GM19239 (cell line): ENCODE results near the gene SATL1.
"Not testable (repeated sequence)": the region's sequence is repeated elsewhere in the genome, so short reads cannot be mapped to it uniquely, and the experiment has no call there.

Experiments
- DNase-seq: peaks from one replicate; pipeline ENCODE4 v3.0.0; 2011; ENCODE audit warnings: low spot score; ENCODE audit not compliant: insufficient read length
- FAIRE-seq: peaks from 2 replicates; lab custom pipeline; 2011; peaks lifted over from hg19 to GRCh38; lab: Jason Lieb, UNC

SATL1 gene

DNA sequence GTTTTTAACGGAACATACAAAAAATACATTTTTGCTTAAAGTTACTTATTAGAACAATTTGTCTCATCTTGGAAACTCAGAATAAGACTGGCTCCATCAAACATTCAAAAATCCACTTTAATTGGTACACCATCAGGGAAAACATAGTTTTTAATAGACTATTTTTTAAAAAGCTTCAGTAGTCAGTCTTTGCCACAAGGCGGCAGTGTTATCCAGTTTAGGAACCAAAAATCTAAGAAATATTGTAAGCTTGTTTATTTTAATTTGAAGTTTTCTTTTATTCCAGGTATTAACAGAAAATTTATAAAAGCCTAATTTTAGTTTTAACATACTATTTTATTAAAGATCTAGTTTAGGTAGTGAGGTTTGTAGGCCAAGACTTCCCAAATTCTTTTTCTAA, 132.2 kb downstream of the SATL1 start:
- DNase-seq (no peak), FAIRE-seq (peak; percentile 60)

DNA sequence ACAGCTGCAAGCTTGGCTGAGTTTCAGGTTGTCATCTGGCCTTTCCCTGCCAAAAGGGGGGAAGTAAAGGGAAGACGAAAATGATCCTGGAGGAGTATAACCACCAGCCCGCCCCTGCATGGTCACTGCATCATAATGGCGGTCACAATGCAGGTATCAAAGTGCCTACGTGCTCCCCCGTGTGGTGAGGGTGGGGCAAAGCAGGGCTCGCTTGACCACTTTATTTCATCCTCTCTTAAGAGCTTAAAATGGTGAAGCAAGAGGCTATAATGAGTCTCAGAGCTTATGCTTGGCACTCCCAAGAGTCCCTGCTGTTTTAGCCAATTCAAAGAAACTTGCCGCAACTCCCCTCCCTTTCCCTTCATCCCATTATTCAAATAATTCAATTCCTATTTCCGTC, 134.3 kb downstream of the SATL1 start:
- FAIRE-seq (no peak), DNase-seq (no peak)

GRCh38 chrX:85108165-85108564, 135.4 kb downstream of the SATL1 start:
- no peak for DNase-seq
- no peak for FAIRE-seq

- FAIRE-seq, result no peak
- DNase-seq, result no peak
Observed at GRCh38 chrX:85107407-85107806, 136.2 kb downstream of the SATL1 start.

DNA sequence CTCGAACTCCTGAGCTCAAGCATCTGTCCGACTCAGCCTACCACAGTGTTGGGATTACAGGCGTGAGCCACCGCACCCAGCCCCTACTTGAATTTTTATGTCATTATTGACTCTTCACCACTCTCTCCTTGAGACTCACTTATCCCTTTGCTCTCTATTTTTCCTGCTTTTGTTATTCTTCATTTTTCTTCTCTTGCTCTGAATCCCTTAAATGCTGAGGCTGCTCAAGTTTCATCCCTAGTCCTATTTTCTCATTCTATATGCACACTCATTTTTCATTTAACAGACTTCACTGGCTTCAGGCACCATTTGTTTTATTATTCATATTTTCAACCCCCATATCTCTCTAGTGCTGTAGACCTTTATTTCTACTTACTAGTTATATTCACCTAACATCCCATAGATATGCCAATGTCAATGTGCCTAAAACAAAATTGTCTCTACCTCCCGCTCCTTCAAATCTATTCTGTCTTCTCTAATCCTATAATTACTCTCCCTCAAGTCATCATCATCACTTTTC, 154.2 kb downstream of the SATL1 start:
- no peak for DNase-seq
- FAIRE-seq, result no peak

DNA sequence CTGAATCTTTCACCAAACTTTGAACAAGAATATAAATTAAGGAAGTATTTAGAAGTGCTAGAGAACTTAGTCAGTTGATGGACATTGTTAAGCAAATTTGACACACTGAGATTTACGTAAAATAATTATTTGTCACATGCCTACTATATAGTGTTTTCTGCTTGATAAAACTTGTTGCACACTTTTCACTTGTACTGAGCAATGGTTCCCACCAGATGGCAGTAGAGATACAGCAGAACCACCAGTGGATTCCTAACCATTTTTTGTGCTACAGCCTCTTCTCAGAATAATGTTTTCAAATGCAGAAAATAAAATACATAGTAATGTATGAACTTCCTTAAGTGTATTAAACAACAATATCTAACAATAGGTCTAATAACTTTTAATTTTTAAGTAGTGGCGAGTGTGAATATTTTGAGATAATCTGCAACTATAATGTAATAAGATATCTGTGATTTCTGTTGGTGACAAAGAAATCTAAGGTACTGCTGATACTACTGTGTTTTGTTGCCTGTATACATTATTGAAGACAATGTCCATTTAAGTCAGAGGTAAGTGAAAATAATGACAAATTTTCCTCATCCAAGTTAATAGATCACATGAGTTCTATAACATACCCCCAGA, 158.7 kb downstream of the SATL1 start:
- DNase-seq, result peak; percentile 12

GRCh38 chrX:85077247-85077646, 166.3 kb downstream of the SATL1 start:
- not testable (repeated sequence) for FAIRE-seq, DNase-seq

More for the DNA sequence above, 158.7 kb downstream of the SATL1 start:
- FAIRE-seq, result peak; percentile 89

- FAIRE-seq, result no peak
- no peak for DNase-seq
Observed at GRCh38 chrX:85065512-85066198, 177.9 kb downstream of the SATL1 start.

- no peak for FAIRE-seq
- DNase-seq, result no peak
Observed at GRCh38 chrX:85052636-85053343, 190.8 kb downstream of the SATL1 start.

DNA sequence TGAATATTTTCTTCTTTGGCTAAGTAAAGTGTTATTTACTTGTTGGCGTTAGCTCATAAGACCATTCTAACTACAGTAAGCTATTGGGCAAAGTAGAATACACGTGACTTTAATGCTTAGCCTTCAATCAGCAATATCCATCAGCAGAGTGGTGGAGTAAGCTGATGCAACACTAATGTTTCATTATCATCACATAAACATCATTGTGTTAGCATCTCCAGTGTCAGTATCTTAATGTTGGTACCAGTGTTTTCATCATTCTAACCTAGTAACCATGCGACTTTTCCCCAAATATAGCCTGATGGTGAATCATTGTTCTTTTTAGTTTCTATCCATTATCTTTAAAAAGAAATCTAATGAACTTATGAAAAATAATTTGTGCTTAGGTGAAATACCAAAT, 191.4 kb downstream of the SATL1 start:
- FAIRE-seq, result no peak
- no peak for DNase-seq

GRCh38 chrX:85051627-85052026, 192.0 kb downstream of the SATL1 start:
- DNase-seq, result no peak
- FAIRE-seq, result no peak
